SK-N-SH (cell line): ENCODE measurements around the gene REXO5. TPM values are rescaled to one million over a fixed set of nuclear protein-coding genes. Genes with fewer than 3 reads are reported as not detected.

ENCODE experiments used
- CTCF ChIA-PET: fragments of 300-600, 350-600 bp; formaldehyde crosslinking; extraction: SDS; loops from one replicate; lab custom pipeline; 2021; lab: Yijun Ruan, JAX
- POLR2A ChIA-PET: fragments of 350-600 bp; sonication (Branson Sonifier 250); formaldehyde crosslinking; extraction: SDS; loops from one replicate; lab custom pipeline; 2020; ENCODE audit warnings: antibody characterized with exemption, inconsistent platforms; lab: Yijun Ruan, JAX
- DNase-seq: peaks from one replicate; pipeline ENCODE4 v3.0.0; 2012
- H2AFZ ChIP-seq: fragments of 200-600 bp; sonication (generic); 2 replicates; pipeline ENCODE4 v1.8.1; 2016; ENCODE audit warnings: antibody characterized with exemption, mild to moderate bottlenecking, low read depth
- H3F3A ChIP-seq: fragments of 200-600 bp; sonication (generic); replicated peaks from 2 replicates; pipeline ENCODE3; 2016; ENCODE audit warnings: antibody characterized with exemption, mild to moderate bottlenecking; ENCODE audit not compliant: insufficient read depth
- H3K27ac ChIP-seq, 2 experiments: fragments of 200-500 bp in 1 of 2; fragments of 200-600 bp in 1 of 2; sonication (Bioruptor generic) in 1 of 2; sonication (generic), shearing (Covaris generic) in 1 of 2; 2 replicates each; pipeline versions ENCODE4 v1.5.1 to v1.6.1; 2014 to 2016; ENCODE audit warnings: low read depth in 2 of 2, inconsistent platforms in 1 of 2, low read length in 1 of 2, mild to moderate bottlenecking in 1 of 2, mixed read lengths in 1 of 2
- H3K27me3 ChIP-seq: fragments of 200-600 bp; sonication (generic), shearing (Covaris generic); 2 replicates; pipeline ENCODE4 v1.6.1; 2016; ENCODE audit warnings: mixed run types; ENCODE audit not compliant: insufficient read depth
- H3K36me3 ChIP-seq, 2 experiments: fragments of 200-500 bp in 1 of 2; fragments of 200-600 bp in 1 of 2; sonication (Bioruptor generic) in 1 of 2; sonication (generic) in 1 of 2; replicated peaks in 1 of 2; 2 replicates each; pipeline versions ENCODE3 to v1.5.1; 2014 to 2016; ENCODE audit warnings: low read length in 1 of 2, mild to moderate bottlenecking in 1 of 2; ENCODE audit not compliant: insufficient read depth in 2 of 2, control insufficient read depth in 1 of 2
- H3K4me1 ChIP-seq, 2 experiments: fragments of 200-500 bp in 1 of 2; fragments of 200-600 bp in 1 of 2; sonication (Bioruptor generic) in 1 of 2; sonication (generic), shearing (Covaris generic) in 1 of 2; 2 replicates each; pipeline versions ENCODE4 v1.5.1 to v1.6.1; 2014 to 2016; ENCODE audit warnings: low read depth in 1 of 2, low read length in 1 of 2, mixed run types in 1 of 2; ENCODE audit not compliant: insufficient read depth in 2 of 2, control insufficient read depth in 1 of 2
- H3K4me2 ChIP-seq: fragments of 200-600 bp; sonication (generic), shearing (Covaris generic); 2 replicates; pipeline ENCODE4 v1.6.1; 2017; ENCODE audit warnings: mixed run types
- H3K4me3 ChIP-seq, 2 experiments: fragments of 200-500 bp in 1 of 2; fragments of 200-600 bp in 1 of 2; sonication (Bioruptor generic) in 1 of 2; sonication (generic), shearing (Covaris generic) in 1 of 2; 2 replicates each; pipeline versions ENCODE4 v1.5.1 to v1.8.1; 2014 to 2016; ENCODE audit warnings: low read depth in 2 of 2, inconsistent platforms in 1 of 2, low read length in 1 of 2, mild to moderate bottlenecking in 1 of 2, mixed read lengths in 1 of 2, moderate library complexity in 1 of 2
- H3K79me2 ChIP-seq: fragments of 200-600 bp; sonication (generic); 2 replicates; pipeline ENCODE4 v1.8.1; 2017; ENCODE audit warnings: mild to moderate bottlenecking; ENCODE audit not compliant: insufficient read depth
- H3K9ac ChIP-seq: fragments of 200-600 bp; sonication (generic); 2 replicates; pipeline ENCODE4 v1.6.1; 2017; ENCODE audit warnings: mixed run types
- H3K9me2 ChIP-seq: fragments of 200-600 bp; sonication (generic); 2 replicates; pipeline ENCODE4 v1.6.1; 2017; ENCODE audit warnings: mixed run types
- H3K9me3 ChIP-seq: fragments of 200-600 bp; sonication (generic); 2 replicates; pipeline ENCODE4 v1.6.1; 2017; ENCODE audit warnings: mixed run types, mild to moderate bottlenecking, moderate library complexity
- H4K20me1 ChIP-seq: fragments of 200-600 bp; sonication (generic); 2 replicates; pipeline ENCODE4 v1.6.1; 2017; ENCODE audit warnings: mild to moderate bottlenecking, mixed run types; ENCODE audit not compliant: insufficient read depth
- CTCF ChIP-seq: fragments of 200-600 bp; sonication (generic); IDR thresholded peaks from 2 replicates; pipeline ENCODE4 v1.6.1; 2017; ENCODE audit warnings: antibody characterized with exemption, mild to moderate bottlenecking, moderate library complexity
- ELF1 ChIP-seq: IDR thresholded peaks from 2 replicates; pipeline ENCODE4 v1.4.0; 2012
- FOSL2 ChIP-seq: IDR thresholded peaks from 2 replicates; pipeline ENCODE4 v1.4.0; 2012; ENCODE audit warnings: low read depth, mild to moderate bottlenecking, moderate library complexity, borderline replicate concordance
- FOXJ3 ChIP-seq: sonication (generic); formaldehyde crosslinking; IDR thresholded peaks from 2 replicates; pipeline ENCODE4 v1.5.1; 2020; ENCODE audit warnings: mild to moderate bottlenecking, missing genetic modification reagents
- FOXM1 ChIP-seq: IDR thresholded peaks from 2 replicates; pipeline ENCODE4 v1.4.0; 2012; ENCODE audit warnings: low read depth, mild to moderate bottlenecking
- GABPA ChIP-seq: IDR thresholded peaks from 2 replicates; pipeline ENCODE4 v1.4.0; 2012; ENCODE audit warnings: low read depth, mild to moderate bottlenecking
- IRF3 ChIP-seq: fragments of 150-350 bp; IDR thresholded peaks from 2 replicates; pipeline ENCODE4 v1.6.1; 2016; ENCODE audit warnings: mild to moderate bottlenecking, low read depth, low read length
- NRF1 ChIP-seq: IDR thresholded peaks from 2 replicates; pipeline ENCODE4 v1.6.1; 2012; ENCODE audit warnings: low read depth, mild to moderate bottlenecking, low read length
- PBX3 ChIP-seq: IDR thresholded peaks from 2 replicates; pipeline ENCODE4; 2012
- POLR2AphosphoS5 ChIP-seq: IDR thresholded peaks from 2 replicates; pipeline ENCODE4 v1.6.1; 2012; ENCODE audit warnings: low read depth, low read length
- RAD21 ChIP-seq: IDR thresholded peaks from 2 replicates; pipeline ENCODE4 v1.6.1; 2012; ENCODE audit warnings: mild to moderate bottlenecking, low read length
- RFX5 ChIP-seq: IDR thresholded peaks from 2 replicates; pipeline ENCODE4 v1.6.1; 2012; ENCODE audit warnings: mild to moderate bottlenecking, improper control_type of control experiment, low read length
- RXRA ChIP-seq: IDR thresholded peaks from 2 replicates; pipeline ENCODE4 v1.4.0; 2012; ENCODE audit warnings: low read depth, mild to moderate bottlenecking, borderline replicate concordance
- SMC3 ChIP-seq: IDR thresholded peaks from 2 replicates; pipeline ENCODE4 v1.6.1; 2012; ENCODE audit warnings: low read depth, low read length, improper control_type of control experiment
- TAF1 ChIP-seq: IDR thresholded peaks from 2 replicates; pipeline ENCODE4 v1.6.1; 2012; ENCODE audit warnings: low read depth, mild to moderate bottlenecking, low read length, moderate library complexity, borderline replicate concordance
- TEAD4 ChIP-seq: IDR thresholded peaks from 2 replicates; pipeline ENCODE4 v1.4.0; 2012; ENCODE audit warnings: mild to moderate bottlenecking, borderline replicate concordance; ENCODE audit not compliant: insufficient read depth
- YY1 ChIP-seq: IDR thresholded peaks from 2 replicates; pipeline ENCODE4 v1.4.0; 2012; ENCODE audit warnings: low read depth, mild to moderate bottlenecking
- WGBS: methylation state at CpG from one replicate; pipeline ENCODE4 v1.1.6; 2017; ENCODE audit warnings: low lambda C conversion rate; 5-methylcytosine and 5-hydroxymethylcytosine counted together
- polyA plus RNA-seq, 3 experiments: library from polyadenylated mRNA; depleted of rRNA; stranded (reverse); fragments of >200 nt; gene quantifications; 2 replicates each; pipeline ENCODE4 v1.2.3, GENCODE V29; 2012

The REXO5 gene
- polyA plus RNA-seq, 1 of the 3 experiments (the other 2 are of a cell fraction): 3.8 TPM

- Histone ChIP-seq H3K9me2 (no peaks in the 10 kb centered on the region), H3K27me3 (no peaks in the 10 kb centered on the region), H4K20me1 (no peaks in the 10 kb centered on the region), H3K4me3 (no peak overlapping the region), H3K9ac (no peak overlapping the region), H3K9me3 (no peaks in the 10 kb centered on the region; the same call in 1 of the 2 replicates), H3K27ac (no peak overlapping the region), H3F3A (peaks cover 3% of the 10 kb centered on the region), H3K79me2 (no peaks in the 10 kb centered on the region), H3K4me1 (no peaks in the 10 kb centered on the region; a peak in 2 of 4 replicates), H2AFZ (no peak overlapping the region), H3K36me3 (peaks cover 33 to 46% of the 10 kb centered on the region in 2 experiments), H3K4me2 (no peak overlapping the region)
- no peak for DNase-seq
- CTCF ChIA-PET: interaction anchor here (1.2 kb wide), 1 partner anchor 19 kb away, joined by 4 read pairs; no protein-coding TSS in a partner anchor
- TF ChIP-seq IRF3 (no peak), PBX3 (no peak), POLR2AphosphoS5 (no peak), CTCF (no peak)
- 100% methylated on average over 1 of the region's 1 CpG for WGBS
- POLR2A ChIA-PET: no interaction called here
Measured at GRCh38 chr16:20830372-20830771, 24.0 kb downstream of the REXO5 start.

GRCh38 chr16:20833086-20833485, 26.8 kb downstream of the REXO5 start:
- WGBS: 64% methylated on average over 2 of the region's 2 CpGs
- Histone ChIP-seq H3K9ac (no peak overlapping the region), H3K79me2 (no peaks in the 10 kb centered on the region), H3K4me2 (no peak overlapping the region), H3K27me3 (no peaks in the 10 kb centered on the region), H3F3A (peaks cover 3% of the 10 kb centered on the region), H3K9me3 (no peaks in the 10 kb centered on the region; the same call in 1 of the 2 replicates), H3K4me3 (no peak overlapping the region), H3K9me2 (no peaks in the 10 kb centered on the region), H4K20me1 (no peaks in the 10 kb centered on the region), H3K27ac (no peak overlapping the region), H3K36me3 (peaks cover 23 to 40% of the 10 kb centered on the region in 2 experiments), H3K4me1 (no peaks in the 10 kb centered on the region; a peak in 1 of 4 replicates), H2AFZ (no peak overlapping the region)
- ChIA-PET CTCF (interaction anchor here (0.6 to 4.1 kb wide), 4 partner anchors 14 to 26 kb away, joined by 3 to 25 read pairs (median 4); partner anchors contain the start of genes ERI2 and REXO5), POLR2A (no interaction called here)
- DNase-seq: no peak
- no peak for TF ChIP-seq YY1
- no peak for TF ChIP-seq GABPA
- no peak for TF ChIP-seq TEAD4
- TF ChIP-seq FOXJ3 (CRISPR knock-in tag): no peak
- TF ChIP-seq SMC3: no peak
- no peak for TF ChIP-seq RAD21
- TF ChIP-seq NRF1: no peak
- no peak for TF ChIP-seq PBX3
- no peak for TF ChIP-seq FOXM1
- TF ChIP-seq IRF3: no peak
- TF ChIP-seq RXRA: no peak
- no peak for TF ChIP-seq ELF1
- TF ChIP-seq RFX5: no peak
- TF ChIP-seq FOSL2: no peak
- TF ChIP-seq TAF1: no peak
